ENCODE results near the gene PABPN1L.
"Not testable (repeated sequence)": the region's sequence is repeated elsewhere in the genome, so short reads cannot be mapped to it uniquely, and the experiment has no call there.

Gene PABPN1L

GRCh38 chr16:88893127-88893968, 26.9 kb upstream of the PABPN1L start:
- no peak overlapping the region for H3K27ac ChIP-seq
- no peak for TF ChIP-seq ZFX (IDR thresholded peaks at IDR 0.05)
- TF ChIP-seq, protein P1, sequence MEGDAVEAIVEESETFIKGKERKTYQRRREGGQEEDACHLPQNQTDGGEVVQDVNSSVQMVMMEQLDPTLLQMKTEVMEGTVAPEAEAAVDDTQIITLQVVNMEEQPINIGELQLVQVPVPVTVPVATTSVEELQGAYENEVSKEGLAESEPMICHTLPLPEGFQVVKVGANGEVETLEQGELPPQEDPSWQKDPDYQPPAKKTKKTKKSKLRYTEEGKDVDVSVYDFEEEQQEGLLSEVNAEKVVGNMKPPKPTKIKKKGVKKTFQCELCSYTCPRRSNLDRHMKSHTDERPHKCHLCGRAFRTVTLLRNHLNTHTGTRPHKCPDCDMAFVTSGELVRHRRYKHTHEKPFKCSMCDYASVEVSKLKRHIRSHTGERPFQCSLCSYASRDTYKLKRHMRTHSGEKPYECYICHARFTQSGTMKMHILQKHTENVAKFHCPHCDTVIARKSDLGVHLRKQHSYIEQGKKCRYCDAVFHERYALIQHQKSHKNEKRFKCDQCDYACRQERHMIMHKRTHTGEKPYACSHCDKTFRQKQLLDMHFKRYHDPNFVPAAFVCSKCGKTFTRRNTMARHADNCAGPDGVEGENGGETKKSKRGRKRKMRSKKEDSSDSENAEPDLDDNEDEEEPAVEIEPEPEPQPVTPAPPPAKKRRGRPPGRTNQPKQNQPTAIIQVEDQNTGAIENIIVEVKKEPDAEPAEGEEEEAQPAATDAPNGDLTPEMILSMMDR (conservative IDR thresholded peaks at IDR 0.05) = no peak

- TF ChIP-seq, protein P1 (conservative IDR thresholded peaks at IDR 0.05) = no peak
- TF ChIP-seq ZFX (IDR thresholded peaks at IDR 0.05) = no peak
- H3K27ac ChIP-seq = no peak overlapping the region
These were observed 25.6 kb upstream of the PABPN1L start for GRCh38 chr16:88892065-88892464.

DNA sequence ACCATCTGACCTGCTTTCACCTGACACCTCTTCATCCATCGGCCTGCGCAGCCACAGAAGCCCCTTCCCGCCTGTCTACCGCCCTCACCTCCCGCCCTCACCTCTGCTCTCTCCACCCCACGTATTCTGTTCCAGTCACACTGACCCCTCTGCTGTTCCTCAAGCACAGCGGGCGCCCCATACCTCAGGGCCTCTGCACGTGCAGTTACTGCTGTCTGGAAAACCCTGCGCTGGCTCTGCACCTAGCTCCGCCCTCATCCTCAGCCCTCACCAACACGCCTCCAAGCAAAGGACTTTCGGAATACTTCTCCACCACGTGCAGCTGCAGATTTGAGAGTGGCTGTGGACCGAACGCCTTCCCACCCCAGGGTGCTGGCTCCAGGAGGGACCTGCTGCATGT, 24.6 kb upstream of the PABPN1L start:
- TF ChIP-seq, protein P1 (conservative IDR thresholded peaks at IDR 0.05) = no peak
- no peak for TF ChIP-seq ZFX (IDR thresholded peaks at IDR 0.05)
- H3K27ac ChIP-seq = no peak overlapping the region

DNA sequence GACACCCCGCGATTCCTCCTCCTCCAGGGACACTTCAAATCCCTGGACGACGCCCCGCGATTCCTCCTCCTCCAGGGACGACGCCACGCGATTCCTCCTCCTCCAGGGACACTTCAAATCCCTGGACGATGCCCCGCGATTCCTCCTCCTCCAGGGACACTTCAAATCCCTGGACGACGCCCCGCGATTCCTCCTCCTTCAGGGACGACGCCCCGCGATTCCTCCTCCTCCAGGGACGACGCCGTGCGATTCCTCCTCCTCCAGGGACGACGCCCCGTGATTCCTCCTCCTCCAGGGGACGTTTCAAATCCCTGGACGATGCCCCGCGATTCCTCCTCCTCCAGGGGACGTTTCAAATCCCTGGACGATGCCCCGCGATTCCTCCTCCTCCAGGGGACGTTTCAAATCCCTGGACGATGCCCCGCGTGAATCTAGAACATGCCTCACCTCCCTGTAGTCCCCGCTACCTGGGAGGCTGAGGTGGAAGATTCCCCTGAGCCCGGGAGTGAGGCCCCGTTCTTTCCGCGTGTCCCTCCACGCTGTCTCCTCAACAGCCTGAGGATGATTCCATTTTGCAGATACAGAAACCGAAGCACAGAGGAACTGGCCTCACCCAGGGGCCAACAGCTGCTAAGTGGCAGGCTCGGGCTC, 23.4 kb upstream of the PABPN1L start:
- H3K27ac ChIP-seq = not testable (repeated sequence)

GRCh38 chr16:88888461-88889387, 22.3 kb upstream of the PABPN1L start:
- no peak for TF ChIP-seq ZFX (IDR thresholded peaks at IDR 0.05)
- TF ChIP-seq, protein P1 (conservative IDR thresholded peaks at IDR 0.05) = no peak
- no peak overlapping the region for H3K27ac ChIP-seq

- no peak for TF ChIP-seq ZFX (IDR thresholded peaks at IDR 0.05)
- TF ChIP-seq, protein P1 (conservative IDR thresholded peaks at IDR 0.05) = no peak
- H3K27ac ChIP-seq = no peak overlapping the region
These were observed 21.6 kb upstream of the PABPN1L start for GRCh38 chr16:88888057-88888456.

DNA sequence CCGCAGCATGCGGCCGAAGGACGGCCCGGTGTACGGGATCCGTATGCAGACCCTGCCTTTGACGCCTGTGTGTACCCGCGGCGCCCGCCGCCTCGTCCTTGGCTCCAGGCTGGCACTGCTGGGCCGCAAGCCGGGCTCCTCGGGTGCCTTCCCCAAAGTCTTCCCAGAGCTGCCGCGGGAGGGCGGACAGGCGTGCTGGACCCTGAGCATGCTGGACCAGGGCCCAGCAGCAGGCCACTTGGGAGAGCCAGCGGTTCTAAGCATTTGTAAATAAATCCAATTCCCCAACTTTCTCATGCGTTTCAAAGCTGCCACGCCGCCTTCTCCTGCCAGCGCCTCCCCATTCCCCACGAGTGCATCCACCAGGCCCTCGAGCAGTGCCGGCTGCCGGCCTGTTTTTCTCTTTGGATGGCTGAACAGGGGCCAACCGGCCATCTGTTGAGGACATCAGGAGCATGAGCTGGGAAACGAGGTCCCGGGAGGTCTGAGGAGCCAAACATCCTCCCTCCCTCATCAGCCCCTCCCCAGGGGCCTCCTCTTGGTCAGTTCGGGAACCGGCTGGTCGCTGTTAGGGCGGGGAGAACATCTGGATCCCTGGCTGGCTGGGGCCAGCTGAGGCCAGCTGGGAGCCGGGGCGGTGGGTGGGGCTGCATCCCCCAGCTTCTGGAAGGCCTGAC, 20.5 kb upstream of the PABPN1L start:
- TF ChIP-seq, protein P1 (conservative IDR thresholded peaks at IDR 0.05) = no peak
- no peak for TF ChIP-seq ZFX (IDR thresholded peaks at IDR 0.05)
- no peak overlapping the region for H3K27ac ChIP-seq

Data from C4-2B (cell line).